Measurements from ENCODE around the gene GYG1. TPM values are rescaled to one million over a fixed set of nuclear protein-coding genes. Genes with fewer than 3 reads are reported as not detected.

The GYG1 gene
- 45.6 and 47.7 TPM in 2 replicates for total RNA-seq

DNA sequence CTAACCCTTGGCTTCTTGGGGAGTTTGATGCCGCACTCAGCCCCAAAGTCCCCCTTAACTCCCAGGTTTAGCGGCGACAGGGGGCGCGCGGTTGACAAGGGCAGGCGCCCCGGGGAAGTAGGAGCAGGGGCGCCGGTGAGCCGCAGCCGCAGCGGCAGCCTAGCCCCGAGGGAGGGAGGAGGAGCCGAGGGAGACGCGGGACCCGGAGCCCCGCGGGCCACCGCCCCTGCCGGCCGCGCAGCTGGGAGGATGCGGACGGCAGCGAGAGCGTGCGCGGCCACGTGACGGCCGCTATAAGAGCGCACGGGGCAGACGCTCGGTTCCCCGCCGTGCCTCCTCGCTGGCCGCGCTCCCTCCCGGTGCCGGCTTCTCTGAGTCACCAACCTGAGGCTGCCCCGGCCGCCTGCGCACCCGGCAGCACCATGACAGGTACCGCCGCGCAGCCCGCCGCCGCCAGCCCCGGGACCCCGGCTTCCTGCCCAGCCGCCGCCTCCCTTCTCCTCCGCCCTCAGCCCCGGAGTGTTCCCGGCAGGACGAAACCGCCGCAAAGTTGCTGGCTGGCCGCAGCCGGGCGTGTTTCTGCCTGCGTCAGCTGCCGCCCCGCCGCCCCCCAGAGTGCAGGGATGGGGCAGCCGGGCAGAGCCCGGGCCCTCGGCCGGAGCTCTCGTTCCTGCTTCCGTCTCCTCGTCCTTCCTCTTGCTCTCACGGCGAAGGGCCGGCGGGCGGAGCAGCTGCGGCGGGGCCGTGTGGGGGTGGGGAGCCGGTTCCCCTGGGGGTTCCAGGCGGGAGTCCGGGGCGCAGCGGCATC lies at the start of gene GYG1:
Gene GYG1, plus strand, starts transcription at position 322 of the 808 bp plus-strand sequence. Its CDS starts 101 bp downstream, at position 423.

Other genes starting within 250 kb of the GYG1 start
- not detected in 2 replicates for gene CPB1, start 163.7 kb upstream of the GYG1 start, total RNA-seq
- gene CPA3, start 126.2 kb upstream of the GYG1 start, total RNA-seq = 13.0 and 25.8 TPM in 2 replicates
- 38.0 and 40.4 TPM in 2 replicates for gene HLTF, start 95.0 kb downstream of the GYG1 start, total RNA-seq
- 16.9 and 30.5 TPM in 2 replicates for gene HPS3, start 138.1 kb downstream of the GYG1 start, total RNA-seq
- not detected in 2 replicates for gene CP, start 230.3 kb downstream of the GYG1 start, total RNA-seq